DMS 273 (cell line): ENCODE measurements around the gene OOSP2.

Experiments used
- DNase-seq: peaks from one replicate; lab custom pipeline; 2025; ENCODE audit not compliant: unreplicated experiment; lab: John Stamatoyannopoulos, UW

Gene OOSP2

GRCh38 chr11:60077981-60078380 lies 37.8 kb downstream of the OOSP2 start:
- no peak for DNase-seq

- no peak for DNase-seq
Observed at GRCh38 chr11:60078745-60079144, 38.5 kb downstream of the OOSP2 start.

GRCh38 chr11:60080535-60080934 lies 40.3 kb downstream of the OOSP2 start:
- no peak for DNase-seq

GRCh38 chr11:60084631-60085273 lies 44.5 kb downstream of the OOSP2 start:
- DNase-seq, result no peak

- DNase-seq, result no peak
Observed at GRCh38 chr11:60085909-60086308, 45.7 kb downstream of the OOSP2 start.

- no peak for DNase-seq
Observed at GRCh38 chr11:60087239-60087638, 47.0 kb downstream of the OOSP2 start.

GRCh38 chr11:60088364-60088763 lies 48.2 kb downstream of the OOSP2 start, which contains the start of gene MS4A2:
Gene MS4A2 (plus strand): TSS chr11:60088664. CDS start chr11:60088766, 102 bp downstream.
- no peak for DNase-seq

GRCh38 chr11:60095477-60096120 lies 55.4 kb downstream of the OOSP2 start:
- DNase-seq, result no peak

- DNase-seq, result no peak
Observed at GRCh38 chr11:60097189-60097588, 57.0 kb downstream of the OOSP2 start.
